Stimulated activated CD8-positive, alpha-beta memory T cell treated with anti-CD3 and anti-CD28 coated beads, Interleukin-7, amount 100 ng/mL, for 1 hour (primary cell): Measurements from ENCODE around the gene FAM107B.
"Not testable (repeated sequence)": the region's sequence is repeated elsewhere in the genome, so short reads cannot be mapped to it uniquely, and the experiment has no call there.

ENCODE experiments used
- DNase-seq, 2 donors: peaks; one replicate each; pipeline ENCODE4 v3.0.0-alpha.2; 2020; ENCODE audit warnings: low read depth in 2 of 2

The FAM107B gene

DNA sequence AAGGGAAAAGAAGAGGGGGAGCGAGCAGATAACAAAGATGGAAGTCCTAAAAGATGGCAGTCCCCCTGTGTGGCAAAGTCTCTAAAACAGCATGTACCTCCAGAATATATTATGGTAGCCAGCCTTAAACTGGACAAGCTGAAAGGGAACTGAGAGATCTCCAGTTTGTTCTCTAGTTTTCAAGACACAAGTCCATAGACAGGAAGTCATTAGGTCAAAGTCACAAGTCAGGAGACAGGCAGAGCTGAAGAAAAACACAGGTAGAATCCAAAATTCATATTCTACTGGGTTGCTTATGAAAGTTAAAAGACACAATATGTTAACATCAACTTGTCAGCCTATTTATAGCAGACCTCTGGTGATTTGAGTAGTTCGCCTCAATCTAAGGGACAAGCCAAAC, 38.7 kb downstream of the FAM107B start:
- DNase-seq = no peak

- no peak for DNase-seq
These were observed 42.7 kb downstream of the FAM107B start for GRCh38 chr10:14731875-14732512.

DNA sequence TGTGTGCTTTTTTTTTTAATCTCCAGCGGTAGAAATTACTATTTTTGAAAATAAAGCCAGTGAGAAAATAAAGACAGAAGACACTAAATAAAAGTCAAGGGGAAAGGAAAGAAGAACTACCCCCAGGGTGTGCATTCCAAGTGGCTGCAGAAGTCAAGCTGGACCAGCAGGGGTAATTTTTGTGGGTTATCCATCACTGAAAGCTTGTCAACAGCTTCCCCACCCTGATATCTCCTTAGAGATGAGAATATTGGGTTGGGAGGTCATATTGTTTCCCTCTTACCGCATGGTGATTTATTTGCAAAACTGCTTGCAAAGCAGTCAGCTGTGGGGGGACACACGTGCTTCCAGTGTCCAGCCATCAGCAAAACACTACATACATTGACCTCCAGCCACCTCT, 46.4 kb downstream of the FAM107B start:
- DNase-seq = no peak

DNA sequence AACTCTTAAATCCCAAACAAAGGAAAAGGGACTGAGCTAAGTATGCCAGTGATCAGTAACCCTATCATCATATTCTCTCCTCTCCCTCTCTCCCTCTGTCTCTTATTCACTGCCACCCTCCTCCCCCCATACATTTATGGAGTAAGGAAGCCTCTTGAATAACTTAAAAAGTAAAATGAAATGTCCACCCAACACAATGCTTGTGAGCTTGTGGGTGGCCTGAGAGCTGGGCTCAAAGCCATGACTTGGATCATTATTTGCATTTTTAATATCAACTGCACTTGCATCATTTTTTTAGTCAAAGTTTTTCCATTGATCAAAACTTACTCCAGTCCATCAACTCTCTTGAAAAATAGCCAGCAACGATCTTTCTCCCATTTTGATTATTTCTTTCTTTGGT, 46.8 kb downstream of the FAM107B start:
- no peak for DNase-seq

DNA sequence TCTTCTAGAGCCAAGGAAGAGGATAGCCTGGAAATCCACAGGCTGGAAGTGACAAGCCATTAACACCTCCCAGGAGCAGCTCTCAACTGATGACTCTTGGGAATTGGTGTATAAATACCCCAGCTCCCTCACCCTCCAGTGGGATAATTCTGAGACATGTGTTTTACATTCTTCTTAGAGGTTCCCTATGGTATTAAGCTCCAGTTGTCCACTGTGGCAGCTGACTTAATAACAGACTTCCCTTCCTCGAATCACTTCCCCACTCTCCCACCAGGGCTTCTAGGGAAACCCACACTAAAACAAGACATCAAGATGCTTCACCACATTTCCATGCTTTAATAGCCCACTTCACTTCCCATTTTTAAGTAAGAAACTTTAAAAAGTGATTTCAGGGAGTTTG, 47.2 kb downstream of the FAM107B start:
- no peak for DNase-seq

- no peak for DNase-seq
These were observed 49.8 kb downstream of the FAM107B start for GRCh38 chr10:14724931-14725330.

DNA sequence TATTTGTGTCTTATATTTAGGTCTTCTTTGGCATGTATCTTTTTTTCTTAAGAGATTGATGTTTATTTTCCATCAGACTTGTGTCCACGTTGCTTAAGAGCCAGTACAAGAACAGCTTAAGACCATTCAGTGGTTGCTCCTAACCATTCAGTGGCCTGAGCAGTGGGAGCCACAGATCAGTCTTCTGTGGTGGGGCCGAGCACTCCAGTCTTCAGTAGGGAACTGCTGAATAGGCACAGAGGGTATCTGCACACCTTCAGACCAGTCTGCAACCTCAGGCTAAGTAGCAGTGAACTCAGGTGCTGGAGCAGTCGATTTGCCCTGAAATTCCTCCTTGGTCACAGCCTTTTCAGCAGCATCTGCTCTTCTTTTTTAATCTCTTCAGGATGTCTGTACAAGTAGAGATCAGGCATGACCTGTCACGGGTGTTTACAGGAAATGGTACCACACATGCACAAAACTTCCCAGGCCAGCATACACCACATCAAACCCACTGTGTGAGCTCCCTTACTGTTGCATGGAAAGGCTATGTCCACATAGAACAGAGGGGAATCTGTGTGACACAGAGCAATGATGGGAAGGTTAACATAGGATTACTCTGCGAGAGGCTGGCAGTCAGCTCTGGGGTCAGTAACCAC, 51.5 kb downstream of the FAM107B start:
- DNase-seq = peak in 1 of 2 donors; percentile 5

DNA sequence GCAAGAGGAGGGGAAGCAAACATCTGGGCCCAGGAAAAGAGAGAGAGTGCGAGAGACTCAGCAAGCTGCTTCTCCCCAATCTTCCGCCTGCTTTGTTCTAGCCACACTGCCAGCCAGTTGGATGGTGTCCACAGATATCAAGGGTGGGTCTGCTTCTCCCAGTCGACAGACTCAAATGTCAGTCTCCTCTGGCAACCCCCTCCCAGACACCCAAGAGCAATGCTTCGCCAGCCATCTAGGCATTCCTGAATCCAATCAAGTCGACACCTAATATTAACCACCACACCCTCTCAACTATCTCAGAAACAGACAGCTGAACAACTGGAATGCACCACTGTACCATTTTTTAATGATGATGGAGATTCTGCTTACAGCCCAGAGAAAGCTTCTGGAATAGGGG, 57.1 kb downstream of the FAM107B start:
- no peak for DNase-seq

DNA sequence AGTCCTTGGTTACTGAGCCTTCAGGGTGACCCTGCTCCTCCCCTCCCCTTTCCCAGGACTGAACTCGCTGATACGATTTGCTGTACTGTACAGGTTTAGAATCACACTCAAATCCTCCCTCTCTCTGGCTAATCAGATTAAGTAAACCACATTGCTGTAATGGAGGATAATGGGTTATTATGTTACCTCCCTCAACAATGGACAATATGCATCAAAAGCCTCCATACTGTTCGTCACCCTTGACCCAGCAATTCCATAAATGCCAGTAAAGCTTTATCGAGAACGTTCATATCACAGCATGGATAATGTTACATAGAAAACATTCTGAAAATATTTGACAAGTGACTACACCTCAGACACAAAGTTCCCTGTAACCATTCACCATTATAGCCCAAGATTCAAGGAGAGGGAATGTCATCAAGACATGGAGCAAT, 61.7 kb downstream of the FAM107B start:
- no peak for DNase-seq

- DNase-seq = not testable (repeated sequence)
These were observed 65.4 kb downstream of the FAM107B start for GRCh38 chr10:14709344-14709743.

GRCh38 chr10:14707481-14707880, 67.2 kb downstream of the FAM107B start:
- DNase-seq = no peak

DNA sequence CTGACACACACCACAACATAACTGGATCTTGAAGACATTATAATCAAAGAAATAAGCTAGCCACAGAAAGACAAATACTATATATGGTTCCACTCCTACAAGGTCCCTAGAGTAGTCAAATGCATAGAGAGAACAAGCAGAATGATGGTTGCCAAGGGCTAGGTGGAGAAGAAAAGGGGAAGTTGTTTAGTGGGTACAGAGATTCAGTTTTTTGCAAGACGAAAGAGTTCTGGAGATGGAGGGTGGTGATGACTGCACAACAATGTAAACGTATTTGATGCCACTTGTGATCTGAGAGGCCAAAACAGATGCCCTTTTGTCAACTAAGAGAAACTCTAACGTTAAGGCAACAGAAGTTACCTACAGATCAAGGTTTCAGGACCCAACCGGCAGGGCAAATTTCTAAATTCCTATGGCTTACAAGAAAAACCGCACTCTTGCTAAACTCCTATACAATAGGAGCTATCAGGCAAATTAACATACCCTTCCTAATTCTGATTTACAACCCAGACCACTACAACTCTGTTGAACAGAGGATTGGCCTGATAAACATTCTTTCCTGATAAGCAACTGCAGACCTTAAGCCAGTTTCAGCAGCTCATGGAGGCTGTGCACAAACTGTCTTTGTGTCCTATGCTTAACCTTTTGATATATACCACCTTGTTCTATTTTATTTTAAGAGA, 69.0 kb downstream of the FAM107B start:
- DNase-seq = no peak

- DNase-seq = no peak
These were observed 71.1 kb downstream of the FAM107B start for GRCh38 chr10:14703631-14704001.

- no peak for DNase-seq
These were observed 73.2 kb downstream of the FAM107B start for GRCh38 chr10:14701466-14701865.

DNA sequence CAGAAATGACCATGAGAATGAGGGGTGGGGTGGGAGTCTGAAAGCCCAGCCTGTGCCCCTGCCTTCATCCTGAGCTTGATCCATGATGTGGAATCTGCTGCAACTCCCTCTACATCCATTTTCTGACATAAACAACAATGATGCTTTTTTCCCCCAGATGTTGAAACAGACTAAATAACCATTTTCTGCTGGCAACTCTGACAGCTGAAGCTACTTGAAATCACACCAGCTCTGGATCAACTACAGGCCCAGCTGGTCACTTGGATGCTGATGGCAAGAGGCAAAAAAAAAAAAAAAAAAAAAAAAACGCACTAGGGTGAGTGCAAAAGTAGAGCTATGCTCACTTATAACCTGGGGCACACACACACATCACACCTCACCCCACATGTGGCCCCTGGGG, 74.2 kb downstream of the FAM107B start:
- DNase-seq = no peak

- no peak for DNase-seq
These were observed 75.2 kb downstream of the FAM107B start for GRCh38 chr10:14699482-14699881.

GRCh38 chr10:14698829-14699170, 75.9 kb downstream of the FAM107B start:
- DNase-seq = no peak

DNA sequence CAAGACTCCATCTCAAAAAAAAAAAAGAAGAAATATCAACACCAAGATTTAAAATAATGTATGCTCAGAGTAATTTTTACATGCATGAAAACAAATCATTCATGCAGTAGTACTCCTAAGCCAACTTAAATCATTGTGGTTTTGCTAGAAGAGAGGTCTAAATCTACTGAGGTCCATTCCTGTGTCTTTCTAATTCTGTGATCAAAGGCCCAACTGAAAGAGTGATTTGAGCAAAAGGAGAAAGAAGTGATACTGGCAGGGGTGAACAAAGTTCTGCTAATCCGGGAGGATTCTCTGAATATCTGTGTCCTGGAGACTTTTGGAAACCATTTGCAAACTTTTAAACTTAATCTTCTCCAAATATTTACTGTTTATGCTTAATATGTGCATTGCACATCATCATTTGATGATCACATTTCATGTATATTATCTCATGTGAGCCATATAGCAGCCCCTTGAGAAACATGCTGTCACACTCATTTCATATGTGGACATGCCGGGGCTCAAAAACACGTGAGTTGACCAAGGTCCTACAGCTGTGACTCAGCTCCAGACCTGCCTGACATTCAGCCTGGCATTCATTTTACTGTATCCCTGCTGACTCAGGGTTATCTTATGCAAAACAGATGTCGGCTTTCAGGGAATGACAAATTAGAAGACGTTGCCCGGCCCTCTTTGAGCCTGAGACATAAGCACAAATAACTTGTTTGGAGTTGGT, 76.4 kb downstream of the FAM107B start:
- no peak for DNase-seq

GRCh38 chr10:14697281-14697680, 77.4 kb downstream of the FAM107B start:
- no peak for DNase-seq

DNA sequence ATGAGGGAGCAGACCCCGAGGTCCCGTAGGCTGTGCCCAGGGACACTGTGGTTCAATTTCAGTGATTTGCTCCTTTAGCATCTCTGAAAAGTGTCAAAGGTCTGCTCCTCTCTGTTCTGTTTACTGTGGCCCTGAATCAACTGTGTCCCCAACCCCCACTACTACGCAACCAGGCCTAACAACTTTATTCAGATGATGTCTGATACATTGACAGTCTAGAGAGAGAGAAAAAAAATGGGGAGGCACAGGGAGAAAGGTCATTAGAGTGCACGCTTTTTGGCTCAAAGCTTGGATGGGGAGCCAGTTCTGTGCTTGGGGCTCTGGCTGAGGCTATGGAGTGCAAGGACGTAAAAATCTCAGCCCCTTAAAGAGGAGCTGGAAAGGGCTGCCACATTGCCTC, 77.9 kb downstream of the FAM107B start:
- DNase-seq = no peak

DNA sequence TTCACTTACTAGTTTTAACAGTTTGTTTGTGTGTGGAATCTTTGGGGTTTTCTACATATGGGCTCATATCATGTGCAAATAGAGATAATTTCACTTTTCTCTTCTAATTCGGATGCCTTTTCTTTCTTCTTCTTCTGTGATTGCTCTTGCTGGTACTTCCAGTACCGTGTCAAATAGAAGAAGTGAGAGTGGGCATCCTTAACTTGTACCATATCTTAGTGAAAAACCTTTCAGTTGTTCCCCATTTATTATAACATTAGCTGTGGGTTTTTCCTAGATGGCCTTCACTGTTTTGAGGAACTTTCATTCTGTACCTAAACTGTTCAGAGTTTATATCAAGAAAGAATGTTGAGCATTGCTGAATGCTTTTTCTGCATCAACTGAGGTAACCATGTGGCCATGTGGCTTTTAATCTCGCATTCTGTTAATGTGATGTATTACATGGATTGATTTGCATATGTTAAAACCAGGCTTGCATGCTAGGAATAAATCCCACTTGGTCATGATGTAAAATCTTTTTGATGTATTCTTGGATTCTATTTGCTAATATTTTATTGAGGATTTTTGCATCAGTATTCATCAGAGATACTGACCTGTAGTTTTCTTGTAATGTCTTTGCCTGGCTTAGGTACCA, 78.7 kb downstream of the FAM107B start:
- no peak for DNase-seq

DNA sequence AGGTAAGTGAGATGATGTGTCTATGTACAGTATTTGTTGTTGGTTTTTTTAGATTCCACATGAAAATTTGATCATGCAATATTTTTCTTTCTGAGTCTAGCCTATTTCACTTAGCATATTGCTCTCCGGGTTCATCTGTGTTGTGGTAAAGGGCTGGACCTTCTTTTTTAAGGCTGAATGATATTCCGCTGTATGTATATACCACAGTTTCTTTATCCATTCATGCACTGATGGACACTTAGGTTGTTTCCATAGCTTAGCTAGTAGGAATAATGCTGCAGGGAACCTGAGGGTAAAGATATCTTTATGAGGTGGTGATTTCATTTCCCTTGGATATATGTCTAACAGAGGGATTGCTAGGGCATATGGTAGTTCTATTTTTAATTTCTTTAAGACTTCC, 80.8 kb downstream of the FAM107B start:
- DNase-seq = no peak
